ENCODE data around the gene INPP4A.
A peak's percentile ranks its signal among the peaks of the same experiment; 100 is the strongest.

INPP4A gene

DNA sequence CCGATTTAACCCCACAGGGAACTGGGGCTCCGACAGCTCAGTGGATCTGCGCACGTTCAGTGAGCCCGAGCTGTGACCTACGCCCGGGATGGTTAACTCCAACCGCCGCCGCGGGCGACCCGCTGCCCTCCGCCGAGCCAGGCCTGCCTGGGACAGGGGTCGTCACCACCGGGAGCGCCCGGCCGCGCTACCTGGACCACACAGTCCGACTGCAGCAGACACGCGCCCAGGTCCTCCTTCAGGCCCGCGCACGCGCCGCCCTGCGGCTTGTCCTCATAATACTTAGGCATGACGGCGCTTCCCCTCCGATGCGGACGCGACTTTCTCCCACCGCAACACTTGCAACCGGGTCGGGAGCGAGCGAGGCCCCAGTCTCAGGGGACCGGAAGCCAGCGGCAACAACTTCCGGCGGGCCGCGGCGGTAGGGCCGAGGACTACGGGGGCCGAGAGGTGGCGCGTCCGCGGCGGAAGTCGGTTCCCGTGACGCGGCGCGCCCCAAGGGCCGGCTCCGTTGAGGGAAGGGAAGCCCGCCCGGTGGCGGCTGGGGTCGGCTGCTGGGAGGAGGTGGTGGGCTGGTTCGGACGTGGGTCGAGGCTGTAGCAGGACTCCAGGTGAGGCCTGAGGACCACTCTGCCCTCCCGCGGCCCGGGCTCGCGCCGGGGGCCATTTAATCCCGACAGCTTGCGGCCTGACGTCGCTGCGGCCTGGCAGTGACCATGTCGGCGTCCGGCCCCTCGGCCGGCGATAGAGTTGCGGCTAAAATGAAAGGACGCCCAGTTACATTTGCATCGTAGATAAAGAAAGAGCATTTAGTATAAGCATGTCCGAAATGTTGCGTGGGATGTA, 163.7 kb downstream of the INPP4A start, which contains the start of the genes COA5 and UNC50:
TSS of gene COA5 (minus strand) at position 397 of the 846 bp plus-strand sequence. CDS start at position 290, 107 bp downstream.
TSS of gene UNC50 (plus strand) at position 474 of the 846 bp plus-strand sequence. CDS start 1,171 bp downstream, outside the sequence.
- no peaks in the 10 kb centered on the region for H3K9me3 ChIP-seq (ENCODE audit: severe bottlenecking)
- DNase-seq (ENCODE audit: low spot score) (peak; percentile 85), ATAC-seq (ENCODE audit: low read depth) (peak; percentile 86)
- H3K4me1 ChIP-seq (ENCODE audit: insufficient read depth, poor library complexity, severe bottlenecking), result peaks cover 10% of the 10 kb centered on the region
- peaks cover 45% of the 10 kb centered on the region for H3K36me3 ChIP-seq (ENCODE audit: low read depth)
- H3K27me3 ChIP-seq (ENCODE audit: insufficient read depth, poor library complexity, severe bottlenecking), result no peaks in the 10 kb centered on the region
- H3K27ac ChIP-seq (ENCODE audit: poor library complexity, severe bottlenecking), result peak within 1 kb of the TSS; percentile 52
- TF ChIP-seq, protein P1, sequence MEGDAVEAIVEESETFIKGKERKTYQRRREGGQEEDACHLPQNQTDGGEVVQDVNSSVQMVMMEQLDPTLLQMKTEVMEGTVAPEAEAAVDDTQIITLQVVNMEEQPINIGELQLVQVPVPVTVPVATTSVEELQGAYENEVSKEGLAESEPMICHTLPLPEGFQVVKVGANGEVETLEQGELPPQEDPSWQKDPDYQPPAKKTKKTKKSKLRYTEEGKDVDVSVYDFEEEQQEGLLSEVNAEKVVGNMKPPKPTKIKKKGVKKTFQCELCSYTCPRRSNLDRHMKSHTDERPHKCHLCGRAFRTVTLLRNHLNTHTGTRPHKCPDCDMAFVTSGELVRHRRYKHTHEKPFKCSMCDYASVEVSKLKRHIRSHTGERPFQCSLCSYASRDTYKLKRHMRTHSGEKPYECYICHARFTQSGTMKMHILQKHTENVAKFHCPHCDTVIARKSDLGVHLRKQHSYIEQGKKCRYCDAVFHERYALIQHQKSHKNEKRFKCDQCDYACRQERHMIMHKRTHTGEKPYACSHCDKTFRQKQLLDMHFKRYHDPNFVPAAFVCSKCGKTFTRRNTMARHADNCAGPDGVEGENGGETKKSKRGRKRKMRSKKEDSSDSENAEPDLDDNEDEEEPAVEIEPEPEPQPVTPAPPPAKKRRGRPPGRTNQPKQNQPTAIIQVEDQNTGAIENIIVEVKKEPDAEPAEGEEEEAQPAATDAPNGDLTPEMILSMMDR (IDR thresholded peaks at IDR 0.05; ENCODE audit: poor library complexity, severe bottlenecking), result no peak
- peak within 1 kb of the TSS; percentile 90 for H3K4me3 ChIP-seq (ENCODE audit: severe bottlenecking)

DNA sequence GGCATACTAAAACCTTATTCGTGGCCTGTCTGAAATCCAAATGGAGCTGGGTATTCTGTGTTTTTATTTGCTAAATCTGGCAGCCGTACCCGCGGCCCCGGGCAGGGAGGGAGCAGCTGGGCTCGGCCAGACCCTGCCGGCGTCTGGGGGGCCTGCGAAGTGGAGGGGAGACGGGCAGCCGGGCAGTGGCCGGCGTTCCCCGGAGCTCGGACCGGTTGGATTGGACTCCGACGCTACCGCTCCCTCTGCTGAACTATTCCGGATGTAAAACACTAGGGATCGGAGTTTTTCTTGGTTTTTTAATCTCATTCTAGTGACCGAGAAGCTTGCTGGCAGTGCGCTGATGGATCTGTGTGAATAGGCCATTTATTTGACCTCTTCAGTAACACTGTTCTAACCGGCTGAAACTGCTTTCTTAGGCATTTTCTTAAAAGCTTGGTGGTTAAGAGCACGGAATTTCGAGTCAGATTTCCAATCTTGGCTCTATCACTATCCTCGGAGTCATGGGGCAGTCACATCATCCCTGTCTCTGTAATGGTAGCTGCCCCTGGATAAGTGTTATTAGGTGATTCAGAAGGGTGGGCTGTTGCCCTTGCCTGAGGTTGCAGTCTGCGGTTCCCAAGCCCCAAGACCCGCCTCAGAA, 164.4 kb downstream of the INPP4A start:
- Histone ChIP-seq H3K9me3 (ENCODE audit: severe bottlenecking) (no peaks in the 10 kb centered on the region), H3K4me3 (ENCODE audit: severe bottlenecking) (peak overlapping the region; percentile 90), H3K27me3 (ENCODE audit: insufficient read depth, poor library complexity, severe bottlenecking) (no peaks in the 10 kb centered on the region), H3K36me3 (ENCODE audit: low read depth) (peaks cover 45% of the 10 kb centered on the region), H3K4me1 (ENCODE audit: insufficient read depth, poor library complexity, severe bottlenecking) (peaks cover 10% of the 10 kb centered on the region), H3K27ac (ENCODE audit: poor library complexity, severe bottlenecking) (peak overlapping the region; percentile 52)
- no peak for DNase-seq (ENCODE audit: low spot score)
- peak; percentile 24; the same call in 1 of the 3 replicates for ATAC-seq (ENCODE audit: low read depth)
- TF ChIP-seq, protein P1 (IDR thresholded peaks at IDR 0.05; ENCODE audit: poor library complexity, severe bottlenecking), result no peak

DNA sequence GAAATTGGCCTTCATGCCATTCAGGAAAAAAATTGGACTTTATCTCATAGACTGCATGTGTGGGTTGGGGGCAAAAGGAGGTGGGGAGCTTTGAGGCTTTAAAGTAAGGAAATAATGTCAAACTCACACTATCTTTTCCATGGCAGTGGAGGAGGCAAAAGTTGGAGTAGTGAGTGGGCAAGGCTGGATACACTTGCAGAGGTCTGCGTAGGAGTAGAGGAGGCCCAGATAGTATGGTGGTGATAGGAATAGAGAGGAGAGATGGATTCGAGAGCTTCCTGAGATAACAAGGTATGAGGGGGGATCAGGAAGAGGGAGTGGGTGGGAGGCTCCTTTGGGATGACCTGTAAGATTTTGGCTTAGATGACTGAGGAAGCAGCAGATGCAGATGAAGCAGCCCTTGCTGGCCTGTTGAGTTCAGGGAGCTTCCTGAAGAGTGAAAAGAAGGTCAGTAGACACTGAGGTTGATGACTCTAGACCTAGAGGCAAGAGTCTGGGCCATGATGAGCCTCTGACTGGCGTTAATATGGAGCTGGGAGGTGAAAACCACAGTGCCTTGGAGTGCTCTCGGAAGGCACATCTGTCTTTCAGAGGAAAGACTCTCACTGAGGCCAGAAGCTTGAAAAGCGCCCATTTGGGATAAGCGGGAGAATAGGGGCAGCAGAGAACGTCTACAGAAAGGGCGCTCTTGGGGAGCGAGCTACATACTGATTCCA, 169.5 kb downstream of the INPP4A start:
- Histone ChIP-seq H3K4me1 (ENCODE audit: insufficient read depth, poor library complexity, severe bottlenecking) (peaks cover 6% of the 10 kb centered on the region), H3K36me3 (ENCODE audit: low read depth) (peaks cover 82% of the 10 kb centered on the region), H3K9me3 (ENCODE audit: severe bottlenecking) (no peaks in the 10 kb centered on the region), H3K4me3 (ENCODE audit: severe bottlenecking) (no peak overlapping the region), H3K27me3 (ENCODE audit: insufficient read depth, poor library complexity, severe bottlenecking) (no peaks in the 10 kb centered on the region), H3K27ac (ENCODE audit: poor library complexity, severe bottlenecking) (no peak overlapping the region)
- TF ChIP-seq, protein P1 (IDR thresholded peaks at IDR 0.05; ENCODE audit: poor library complexity, severe bottlenecking), result no peak
- DNase-seq (ENCODE audit: low spot score) (no peak), ATAC-seq (ENCODE audit: low read depth) (no peak)

- DNase-seq (ENCODE audit: low spot score), result no peak
- no peak for ATAC-seq (ENCODE audit: low read depth)
- Histone ChIP-seq H3K4me3 (ENCODE audit: severe bottlenecking) (no peak overlapping the region), H3K27ac (ENCODE audit: poor library complexity, severe bottlenecking) (no peak overlapping the region), H3K36me3 (ENCODE audit: low read depth) (peaks cover 71% of the 10 kb centered on the region), H3K9me3 (ENCODE audit: severe bottlenecking) (no peaks in the 10 kb centered on the region), H3K4me1 (ENCODE audit: insufficient read depth, poor library complexity, severe bottlenecking) (no peaks in the 10 kb centered on the region), H3K27me3 (ENCODE audit: insufficient read depth, poor library complexity, severe bottlenecking) (no peaks in the 10 kb centered on the region)
- TF ChIP-seq, protein P1 (IDR thresholded peaks at IDR 0.05; ENCODE audit: poor library complexity, severe bottlenecking), result no peak
These were observed 170.8 kb downstream of the INPP4A start for GRCh38 chr2:98615481-98615880.

All from RWPE2 (cell line).